HG02981 (cell line): Measurements from ENCODE around the gene HYI.
"Not testable (repeated sequence)": the region's sequence is repeated elsewhere in the genome, so short reads cannot be mapped to it uniquely, and the experiment has no call there.

Source experiments
- ATAC-seq: cut with Tn5 transposase; IDR thresholded peaks from one replicate; pipeline ENCODE4 v1.9.1; 2021; ENCODE audit warnings: mild to moderate bottlenecking, moderate library complexity; ENCODE audit not compliant: unreplicated experiment

HYI gene

DNA sequence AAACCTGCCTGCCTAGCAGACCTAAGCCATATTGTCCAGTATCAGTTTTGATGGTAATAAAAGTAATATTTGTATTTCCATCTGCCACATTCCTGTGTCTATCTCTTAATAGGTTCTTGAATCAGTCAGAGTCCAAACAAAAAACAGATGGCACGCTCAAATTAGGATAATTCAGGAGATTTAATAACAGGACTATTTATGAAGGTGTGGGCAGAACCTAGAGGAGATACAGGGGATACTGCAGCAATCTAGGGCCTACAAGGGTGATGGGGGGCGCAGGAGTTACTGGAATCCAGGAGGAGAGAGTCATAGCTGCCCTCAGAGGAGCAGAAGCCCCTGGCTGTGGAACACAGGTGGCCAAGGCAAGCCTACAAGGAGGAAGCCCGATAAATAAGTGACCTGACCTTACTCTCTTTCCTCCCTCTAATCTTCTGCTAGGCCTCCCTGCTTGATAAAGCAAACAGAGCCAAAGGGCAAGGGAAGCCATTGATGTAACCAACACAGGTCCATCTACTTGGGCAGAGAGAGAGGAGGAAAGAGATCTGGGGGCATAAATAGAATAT is 11.9 kb upstream of the HYI start:
- ATAC-seq, result no peak

GRCh38 chr1:43464681-43465504 is 11.2 kb upstream of the HYI start:
- ATAC-seq, result no peak

DNA sequence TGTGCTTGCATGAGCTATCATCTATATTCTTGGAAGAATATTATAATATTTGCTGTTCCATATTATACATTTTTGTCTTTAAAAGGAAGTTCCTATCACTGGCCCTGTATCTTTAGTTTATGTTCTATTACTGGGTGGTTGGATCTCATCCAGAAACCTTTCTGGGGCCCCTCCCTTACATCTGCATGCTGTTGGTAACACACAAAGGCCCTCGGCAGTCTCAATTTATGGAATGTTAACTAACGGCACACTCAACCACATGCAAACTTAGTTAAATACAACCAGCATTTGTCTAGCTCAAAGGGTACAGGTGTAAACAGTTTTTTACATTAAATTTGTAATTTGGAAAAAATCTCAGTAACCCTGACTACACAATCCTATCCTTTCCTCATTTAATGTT is 9.7 kb upstream of the HYI start:
- no peak for ATAC-seq

- no peak for ATAC-seq
Measured at GRCh38 chr1:43460988-43461693, 7.4 kb upstream of the HYI start.

- not testable (repeated sequence) for ATAC-seq
Measured at GRCh38 chr1:43458379-43458778, 4.6 kb upstream of the HYI start.

DNA sequence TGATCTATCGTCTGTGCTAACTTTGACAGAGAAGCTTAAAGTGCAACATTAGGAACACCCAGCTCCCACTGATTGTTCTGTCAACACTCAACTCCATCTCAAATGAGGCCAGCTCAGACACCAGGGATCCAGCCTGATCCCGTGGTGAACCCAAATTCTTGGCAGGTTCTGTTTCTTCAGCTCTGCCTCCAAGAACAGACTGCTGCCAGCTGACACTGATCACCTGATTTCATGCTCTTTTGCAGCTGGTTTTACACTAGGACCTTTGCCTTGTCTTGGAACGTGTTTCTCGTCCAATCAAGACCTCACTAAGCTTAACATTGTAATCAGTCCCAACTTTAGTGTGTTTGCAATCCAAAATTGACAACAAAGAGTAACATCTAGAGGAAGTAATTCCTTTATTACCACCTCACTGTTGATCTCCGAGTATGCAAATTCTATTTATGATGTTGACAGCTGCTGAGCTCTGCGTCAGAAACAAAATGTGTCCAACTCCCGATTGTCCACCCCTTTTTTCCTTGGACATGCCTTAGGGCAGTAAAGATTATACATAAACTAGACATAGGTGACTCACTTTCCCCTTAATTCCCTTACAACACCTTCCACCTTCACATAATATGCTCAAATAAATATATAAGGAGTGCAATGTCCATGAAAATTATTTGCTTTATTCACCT is 1.6 kb upstream of the HYI start:
- no peak for ATAC-seq

GRCh38 chr1:43454270-43455011 is 710 bp upstream of the HYI start:
- peak; percentile 78 for ATAC-seq

DNA sequence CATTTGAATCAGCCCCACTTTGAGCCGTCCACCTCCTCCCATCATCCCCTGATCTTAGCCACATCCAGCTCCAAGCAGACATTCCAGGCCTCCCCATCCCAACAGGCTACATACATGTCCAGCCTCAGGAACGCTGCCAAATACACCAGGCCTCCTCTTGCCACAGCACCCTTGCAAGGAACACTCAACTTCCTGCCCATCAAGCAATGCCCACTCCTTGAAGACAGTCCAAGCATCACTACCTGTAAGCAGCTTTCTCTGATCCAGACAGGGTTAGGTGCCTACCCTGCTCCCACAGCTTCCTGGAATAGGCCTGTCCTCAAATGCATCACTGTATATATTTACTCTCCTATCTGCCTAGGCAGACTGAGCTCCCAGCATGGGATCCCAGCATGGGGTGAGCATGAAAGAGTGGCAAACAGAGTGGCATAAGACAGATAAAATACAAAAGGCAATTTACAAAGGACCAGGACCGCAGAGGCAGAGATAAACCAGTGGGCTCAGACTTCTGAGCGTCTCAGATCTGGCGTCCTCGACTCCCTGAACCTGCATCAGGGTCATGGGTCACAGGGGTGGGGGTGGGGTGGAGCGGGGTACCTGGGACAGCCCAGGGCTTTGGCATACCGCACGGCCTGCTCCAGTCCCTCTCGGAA is 816 bp downstream of the HYI start:
- no peak for ATAC-seq

GRCh38 chr1:43451701-43452532 is 1.8 kb downstream of the HYI start:
- no peak for ATAC-seq

DNA sequence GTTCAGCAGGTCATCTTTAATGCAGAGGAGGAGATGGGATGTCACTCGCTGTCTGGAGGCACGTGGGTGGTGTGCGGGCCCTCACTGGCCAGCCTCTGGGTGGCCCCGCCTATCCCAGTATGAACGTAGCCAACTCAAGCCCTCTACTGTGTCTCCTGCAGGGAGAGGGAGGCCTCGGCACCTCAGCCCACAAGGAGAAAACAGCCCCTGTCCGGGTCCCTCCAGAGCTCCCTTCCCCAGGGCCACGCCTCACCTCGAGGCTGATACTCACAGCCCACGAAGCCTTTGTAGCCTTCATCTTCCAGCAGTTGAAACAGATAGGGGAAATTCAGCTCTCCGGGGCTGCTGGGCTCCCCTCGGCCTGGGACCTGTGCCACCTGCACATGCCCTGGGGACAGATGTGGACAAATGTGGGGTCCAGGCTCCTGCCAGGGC is 2.6 kb downstream of the HYI start:
- ATAC-seq, result no peak

DNA sequence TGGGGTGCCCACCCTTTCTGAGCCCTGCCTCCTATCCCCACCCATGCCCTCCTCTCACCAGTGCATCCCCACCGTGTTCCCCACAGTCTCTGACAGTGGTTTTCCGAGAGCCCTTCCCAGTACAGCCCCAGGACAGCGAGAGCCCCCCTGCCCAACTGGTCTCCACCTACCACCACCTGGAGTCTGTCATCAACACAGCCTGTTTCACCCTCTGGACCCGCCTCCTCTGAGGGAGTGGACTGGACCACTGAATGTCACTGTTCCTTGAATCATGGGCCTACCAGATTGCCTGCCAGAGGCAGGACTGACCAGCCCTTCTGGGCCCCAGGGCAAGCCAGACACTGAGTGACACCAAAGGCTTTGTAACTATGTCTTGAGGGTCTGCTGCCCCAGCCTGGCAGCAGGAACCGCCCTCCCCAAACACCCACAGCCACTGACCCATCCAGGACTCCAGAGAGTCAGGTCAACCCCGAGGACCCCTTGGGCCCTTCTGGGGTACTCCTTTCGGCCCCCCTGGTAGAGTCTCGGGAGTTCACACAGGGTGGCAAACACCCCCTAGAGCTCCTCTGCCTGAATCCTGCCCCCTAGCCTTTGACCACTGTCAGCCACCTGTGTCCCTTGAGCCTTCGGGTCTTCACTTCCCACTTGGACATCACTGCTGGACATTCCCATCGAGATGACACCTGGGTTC is 3.3 kb downstream of the HYI start:
- no peak for ATAC-seq

DNA sequence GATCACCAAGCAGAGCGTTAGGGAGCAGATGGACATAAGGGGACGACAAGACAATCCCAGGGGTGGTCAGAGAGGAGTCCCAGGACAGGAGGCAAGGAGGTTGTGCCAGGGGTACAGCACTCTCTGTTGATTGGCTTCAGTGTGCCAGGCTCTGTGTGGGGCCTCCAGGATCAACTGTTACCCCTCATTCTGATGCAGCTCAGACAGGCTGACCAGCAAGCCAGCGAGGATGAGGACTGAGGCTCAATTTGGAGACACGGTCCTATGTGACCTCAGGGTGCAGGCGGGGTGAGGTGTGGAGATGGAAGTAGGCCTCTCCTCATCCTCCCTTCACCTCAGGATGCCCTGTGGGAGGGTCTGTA is 4.0 kb downstream of the HYI start:
- no peak for ATAC-seq

DNA sequence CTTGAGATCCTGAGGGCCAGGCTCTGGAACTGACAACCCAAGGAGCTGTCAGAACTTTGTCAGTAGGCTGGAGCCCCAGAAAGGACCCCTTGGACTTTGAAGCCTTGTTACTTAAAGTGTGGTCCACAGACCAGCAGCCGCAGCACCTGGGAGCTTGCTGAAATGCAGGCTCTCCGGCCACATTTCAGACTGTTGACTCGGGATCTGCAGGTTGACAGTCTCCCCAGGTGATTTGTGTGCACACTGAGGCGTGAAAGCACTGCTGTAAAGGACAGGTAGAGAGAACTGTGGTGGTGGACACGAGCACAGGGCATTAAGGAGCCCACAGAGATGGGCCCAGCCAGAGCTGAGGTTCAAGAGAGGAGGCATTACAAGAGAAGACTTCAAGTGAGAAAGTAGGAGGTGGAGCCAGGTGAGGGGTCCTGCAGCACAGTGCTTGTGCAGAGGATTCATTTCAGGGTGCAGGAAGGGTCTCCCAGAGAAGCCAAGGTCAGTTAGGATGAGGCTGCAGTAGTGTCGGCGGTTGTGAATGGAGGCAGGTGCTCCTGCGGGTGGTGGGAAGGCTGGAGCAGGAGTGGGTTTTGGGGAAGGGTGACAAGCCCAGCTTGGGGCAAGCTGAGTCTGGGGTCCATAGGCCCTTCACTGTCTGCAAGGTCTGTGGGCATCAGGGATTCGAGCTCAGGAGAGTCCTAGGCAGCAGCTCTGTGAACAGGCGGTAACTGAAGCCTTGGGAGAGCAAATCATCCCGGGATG is 4.6 kb downstream of the HYI start:
- ATAC-seq, result no peak

DNA sequence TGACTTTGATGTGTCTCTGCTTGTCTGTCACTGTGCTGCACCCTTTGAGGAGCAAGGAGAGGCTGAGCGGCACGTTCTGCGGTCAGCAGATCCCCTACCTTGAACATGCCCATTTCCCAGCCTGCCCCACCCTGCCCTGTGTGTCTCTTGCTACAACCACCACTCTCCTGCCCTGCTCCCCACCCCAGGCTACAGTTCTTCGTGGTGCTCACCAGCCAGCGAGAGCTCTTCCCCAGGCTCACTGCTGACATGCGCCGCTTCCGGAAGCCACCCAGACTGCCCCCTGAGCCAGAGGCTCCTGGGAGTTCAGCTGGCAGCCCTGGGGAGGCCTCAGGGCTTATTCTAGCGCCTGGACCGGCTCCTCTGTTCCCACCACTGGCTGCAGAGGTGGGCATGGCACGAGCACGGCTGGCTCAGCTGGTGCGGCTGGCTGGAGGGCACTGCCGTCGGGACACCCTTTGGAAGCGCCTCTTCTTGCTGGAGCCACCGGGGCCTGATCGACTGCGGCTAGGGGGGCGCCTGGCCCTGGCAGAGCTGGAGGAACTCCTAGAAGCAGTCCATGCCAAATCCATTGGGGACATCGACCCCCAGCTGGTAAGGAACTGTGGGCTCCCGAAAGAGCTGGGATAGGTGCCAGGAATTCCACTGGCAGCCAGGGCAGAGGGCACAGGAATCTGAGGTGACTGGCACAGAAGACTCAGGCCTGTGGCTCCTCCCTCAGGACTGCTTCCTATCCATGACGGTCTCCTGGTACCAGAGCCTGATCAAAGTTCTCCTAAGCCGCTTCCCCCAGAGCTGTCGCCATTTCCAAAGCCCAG is 5.6 kb downstream of the HYI start:
- no peak for ATAC-seq

DNA sequence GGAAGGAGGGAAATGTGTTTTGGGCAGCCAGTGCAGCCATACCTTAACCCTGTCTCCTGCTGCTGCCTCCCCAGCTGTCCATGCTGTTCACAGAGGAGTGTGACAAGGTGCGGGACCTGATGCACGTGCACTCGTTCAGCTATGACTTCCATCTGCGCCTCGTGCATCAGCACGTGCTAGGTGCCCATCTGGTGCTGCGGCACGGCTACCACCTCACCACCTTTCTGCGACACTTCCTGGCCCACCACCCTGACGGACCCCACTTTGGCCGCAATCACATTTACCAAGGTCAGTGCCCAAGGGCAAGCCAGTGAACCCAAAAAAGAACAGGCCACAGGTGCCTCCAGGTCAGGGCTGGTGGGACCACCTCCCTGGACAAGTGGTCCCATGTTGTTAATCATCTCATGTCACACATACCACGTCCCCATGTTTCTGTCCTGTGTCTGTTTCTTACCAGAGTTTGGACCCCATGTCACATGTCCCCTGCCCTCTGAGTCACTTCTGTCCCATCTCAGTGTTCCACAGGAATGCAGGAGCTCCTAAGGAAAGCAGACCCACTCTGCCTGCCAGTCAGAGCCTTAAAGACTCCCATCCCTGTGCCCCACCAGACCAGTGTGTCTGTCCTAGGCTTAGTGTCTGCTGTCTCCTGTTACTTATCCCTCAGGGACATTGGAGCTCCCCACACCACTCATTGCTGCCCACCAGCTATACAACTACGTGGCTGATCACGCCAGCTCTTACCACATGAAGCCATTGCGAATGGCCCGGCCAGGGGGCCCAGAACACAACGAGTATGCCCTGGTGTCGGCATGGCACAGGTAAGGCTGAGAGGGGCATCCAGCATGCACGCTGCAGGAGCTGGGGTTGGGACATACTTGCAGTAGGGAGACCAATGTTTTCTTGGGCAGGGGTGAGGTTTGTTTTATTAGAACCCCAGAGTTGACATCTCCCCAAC is 6.6 kb downstream of the HYI start:
- ATAC-seq, result no peak

- no peak for ATAC-seq
Measured at GRCh38 chr1:43446388-43446740, 7.4 kb downstream of the HYI start.
